ENCODE measurements around the gene KITLG. TPM values are rescaled to one million over a fixed set of nuclear protein-coding genes. Genes with fewer than 3 reads are reported as not detected.

Gene KITLG
- total RNA-seq, 8 experiments from 2014 or later, result 2.3 to 26.9 (median 12.0) TPM

GRCh38 chr12:88573583-88573982, 6.7 kb downstream of the KITLG start:
- peak in 1 of 8 experiments; percentile 2 for ATAC-seq (replicated peaks in 6 of 8)
- Histone ChIP-seq H3K4me3 (no peak overlapping the region), H3K27ac (peak overlapping the region in 1 of 2 donors; percentile 26), H3K4me1 (replicated peaks in 1 of 2) (peaks cover 41 to 69% of the 10 kb centered on the region in 2 donors)
- 80 to 100% (median 90%) methylated on average over 1 to 4 of the region's 4 CpGs; no CpG with 5 or more reads in 1 of the 10 experiments for WGBS, 10 experiments
- in situ Hi-C loops (cut with MboI; ENCODE audit: low pct_unique_long_range_greater_than_20kb in 2 of 9, low sequenced_read_pairs in 9 of 9, unreplicated experiment in 9 of 9), result no loop called here

DNA sequence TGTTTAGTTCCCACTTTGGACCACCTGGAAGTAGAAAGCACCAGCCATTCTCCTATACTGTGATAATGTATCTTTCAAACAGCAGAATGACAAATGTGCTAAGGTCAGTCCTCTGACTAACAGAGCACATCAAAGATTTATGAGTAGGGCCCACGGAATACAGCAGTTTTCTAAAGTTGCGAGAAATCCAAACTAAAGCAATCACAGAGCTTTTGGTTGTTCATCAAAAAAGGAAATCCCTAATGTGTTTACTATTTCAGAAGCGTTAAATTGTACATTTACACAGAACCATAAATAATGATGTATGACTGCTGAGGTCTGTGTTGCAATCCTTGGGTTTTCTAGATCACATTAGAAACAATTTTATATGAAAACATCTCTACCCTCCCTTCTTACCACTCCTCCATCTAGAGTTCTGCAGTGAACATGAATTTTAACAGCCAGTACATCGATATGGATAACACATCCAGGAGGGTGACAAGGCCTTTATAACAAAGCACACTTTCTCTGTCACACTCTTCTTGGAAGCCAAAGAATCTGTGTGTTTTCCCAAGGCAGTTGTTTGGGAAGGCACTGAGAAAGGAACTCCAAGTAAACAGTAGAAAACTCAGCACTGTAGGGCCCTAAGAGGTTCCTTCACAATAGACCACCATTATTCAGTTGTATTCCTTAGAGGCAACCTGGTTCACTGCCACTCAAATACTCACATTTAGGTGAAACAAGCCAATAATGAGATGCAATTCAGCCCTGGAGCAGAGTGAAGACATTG, 7.3 kb downstream of the KITLG start:
- ATAC-seq (replicated peaks in 6 of 8), result peak in 5 of 8 experiments; percentile 73 to 85 (median 78)
- H3K27ac ChIP-seq, result peak overlapping the region in 1 of 2 donors; percentile 26
- peaks cover 39 to 66% of the 10 kb centered on the region in 2 donors for H3K4me1 ChIP-seq (replicated peaks in 1 of 2)
- H3K4me3 ChIP-seq, result no peak overlapping the region
- in situ Hi-C loops (cut with MboI; ENCODE audit: low pct_unique_long_range_greater_than_20kb in 2 of 9, low sequenced_read_pairs in 9 of 9, unreplicated experiment in 9 of 9), result no loop called here
- WGBS, 10 experiments, result 0 to 70% (median 25%) methylated on average over 1 to 4 of the region's 4 CpGs; no CpG with 5 or more reads in 1 of the 10 experiments

DNA sequence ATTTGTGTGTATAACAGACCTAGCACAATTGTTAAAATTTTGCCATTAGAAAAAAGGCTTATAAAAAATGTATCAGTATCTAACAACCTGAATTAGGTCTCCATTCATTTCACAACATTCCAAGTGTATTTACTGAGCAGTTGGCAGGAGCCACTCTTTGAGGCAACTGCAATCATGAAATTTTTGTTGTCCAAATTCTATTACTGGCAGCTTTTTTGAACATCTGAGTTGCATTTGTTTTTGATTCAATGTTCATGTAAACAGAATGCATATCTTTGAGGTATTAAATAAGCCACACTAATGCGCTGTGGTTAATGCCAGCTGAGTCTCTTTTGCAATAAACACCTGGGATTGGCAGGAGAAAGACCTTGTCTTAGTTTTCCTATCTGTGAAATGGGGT, 8.7 kb downstream of the KITLG start:
- in situ Hi-C loops (cut with MboI; ENCODE audit: low pct_unique_long_range_greater_than_20kb in 2 of 9, low sequenced_read_pairs in 9 of 9, unreplicated experiment in 9 of 9), result no loop called here
- Histone ChIP-seq H3K27ac (no peak overlapping the region), H3K4me3 (no peak overlapping the region), H3K4me1 (replicated peaks in 1 of 2) (peaks cover 33 to 53% of the 10 kb centered on the region in 2 donors)
- 67 to 100% (median 100%) methylated on average over 1 of the region's 1 CpG; no CpG with 5 or more reads in 2 of the 10 experiments for WGBS, 10 experiments
- no peak for ATAC-seq (replicated peaks in 6 of 8)

- peak in 2 of 8 experiments; percentile 80 to 85 for ATAC-seq (replicated peaks in 6 of 8)
- in situ Hi-C loops (cut with MboI; ENCODE audit: low pct_unique_long_range_greater_than_20kb in 2 of 9, low sequenced_read_pairs in 9 of 9, unreplicated experiment in 9 of 9), result no loop called here
- peaks cover 33 to 38% of the 10 kb centered on the region in 2 donors for H3K4me1 ChIP-seq (replicated peaks in 1 of 2)
- H3K4me3 ChIP-seq, result no peak overlapping the region
- no peak overlapping the region for H3K27ac ChIP-seq
- 9 to 100% (median 56%) methylated on average over 1 of the region's 1 CpG; no CpG with 5 or more reads in 5 of the 10 experiments for WGBS, 10 experiments
These were observed 10.2 kb downstream of the KITLG start for GRCh38 chr12:88570103-88570502.

DNA sequence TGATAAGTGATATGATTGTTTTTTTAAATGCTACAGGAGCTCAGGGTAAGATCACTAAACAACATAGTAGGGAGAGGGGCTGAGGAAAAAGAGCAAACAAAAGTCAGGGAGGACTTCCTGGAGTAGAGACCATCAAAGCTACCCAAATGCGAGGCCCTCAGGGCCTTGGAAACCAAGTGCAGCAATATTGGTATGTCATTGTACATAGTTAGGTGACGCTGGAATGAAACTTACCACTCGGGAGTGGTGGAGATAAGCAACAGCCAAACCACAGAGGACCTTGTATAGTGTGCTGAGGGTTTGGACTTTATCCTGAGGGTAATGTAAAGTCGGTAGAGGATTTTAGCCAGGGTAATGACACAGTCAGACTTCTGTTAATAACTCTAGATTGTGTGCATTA, 13.8 kb downstream of the KITLG start:
- peak in 2 of 8 experiments; percentile 11 to 56 for ATAC-seq (replicated peaks in 6 of 8)
- WGBS, 10 experiments, result 53 to 100% (median 83%) methylated on average over 1 to 4 of the region's 4 CpGs; no CpG with 5 or more reads in 2 of the 10 experiments
- Histone ChIP-seq H3K4me1 (replicated peaks in 1 of 2) (peaks cover 8 to 13% of the 10 kb centered on the region in 2 donors), H3K4me3 (no peak overlapping the region), H3K27ac (no peak overlapping the region)
- in situ Hi-C loops (cut with MboI; ENCODE audit: low pct_unique_long_range_greater_than_20kb in 2 of 9, low sequenced_read_pairs in 9 of 9, unreplicated experiment in 9 of 9), result no loop called here

DNA sequence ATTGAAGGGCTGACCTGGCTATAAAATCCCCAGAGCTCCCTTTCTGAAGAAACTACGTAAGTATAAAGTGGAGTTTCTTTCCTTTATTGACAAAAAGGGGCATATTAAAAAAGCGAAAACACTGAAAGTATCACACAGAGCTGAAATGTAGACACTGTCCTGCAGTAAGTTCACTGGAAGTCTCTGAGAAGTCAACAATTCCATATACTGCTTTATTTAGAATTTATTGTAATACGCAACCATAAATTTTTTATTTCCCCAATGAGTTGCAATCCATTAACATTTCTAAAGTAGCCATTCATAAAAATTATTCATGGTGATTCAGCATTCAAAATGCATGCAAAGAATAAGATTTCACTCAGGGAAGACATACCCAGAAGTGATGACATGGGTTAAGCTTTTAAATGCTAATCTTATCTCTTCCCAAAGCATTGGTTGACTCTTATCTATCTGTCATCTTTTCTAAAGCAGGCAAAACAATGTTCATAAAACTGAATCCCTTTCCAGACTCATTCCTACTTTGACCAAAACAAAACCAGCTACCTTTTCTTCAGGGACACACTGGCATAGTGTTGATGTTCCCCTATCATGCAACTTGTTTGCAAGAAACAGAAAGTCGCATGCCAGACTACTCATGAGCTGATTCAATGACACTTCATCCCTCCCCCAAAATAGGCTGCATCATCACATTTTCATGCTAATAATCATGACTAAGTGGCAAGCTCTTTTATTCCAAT, 17.3 kb downstream of the KITLG start:
- 31 to 100% (median 85%) methylated on average over 1 to 4 of the region's 4 CpGs; no CpG with 5 or more reads in 1 of the 10 experiments for WGBS, 10 experiments
- no peak overlapping the region for H3K4me3 ChIP-seq
- H3K4me1 ChIP-seq (replicated peaks in 1 of 2), result peaks cover 6 to 19% of the 10 kb centered on the region in 2 donors
- in situ Hi-C loops (cut with MboI; ENCODE audit: low pct_unique_long_range_greater_than_20kb in 2 of 9, low sequenced_read_pairs in 9 of 9, unreplicated experiment in 9 of 9), result no loop called here
- peak; percentile 16 to 91 (median 69) for ATAC-seq (replicated peaks in 6 of 8)
- H3K27ac ChIP-seq, result no peak overlapping the region

- in situ Hi-C loops (cut with MboI; ENCODE audit: low pct_unique_long_range_greater_than_20kb in 2 of 9, low sequenced_read_pairs in 9 of 9, unreplicated experiment in 9 of 9), result no loop called here
- no peak for ATAC-seq (replicated peaks in 6 of 8)
- H3K4me3 ChIP-seq, result no peak overlapping the region
These were observed 18.1 kb downstream of the KITLG start for GRCh38 chr12:88562151-88562550.

GRCh38 chr12:88559772-88560171, 20.5 kb downstream of the KITLG start:
- peak in 3 of 8 experiments; percentile 10 to 92 (median 38) for ATAC-seq (replicated peaks in 6 of 8)
- Histone ChIP-seq H3K4me1 (replicated peaks in 1 of 2) (peaks cover 6 to 24% of the 10 kb centered on the region in 2 donors), H3K4me3 (no peak overlapping the region), H3K27ac (no peak overlapping the region)
- WGBS, 10 experiments, result 53 to 100% (median 68%) methylated on average over 1 to 2 of the region's 2 CpGs; no CpG with 5 or more reads in 3 of the 10 experiments
- in situ Hi-C loops (cut with MboI; ENCODE audit: low pct_unique_long_range_greater_than_20kb in 2 of 9, low sequenced_read_pairs in 9 of 9, unreplicated experiment in 9 of 9), result no loop called here

More at GRCh38 chr12:88562151-88562550, 18.1 kb downstream of the KITLG start:
- 67 to 100% (median 93%) methylated on average over 1 to 2 of the region's 2 CpGs; no CpG with 5 or more reads in 2 of the 10 experiments for WGBS, 10 experiments
- peaks cover 6 to 18% of the 10 kb centered on the region in 2 donors for H3K4me1 ChIP-seq (replicated peaks in 1 of 2)
- no peak overlapping the region for H3K27ac ChIP-seq

DNA sequence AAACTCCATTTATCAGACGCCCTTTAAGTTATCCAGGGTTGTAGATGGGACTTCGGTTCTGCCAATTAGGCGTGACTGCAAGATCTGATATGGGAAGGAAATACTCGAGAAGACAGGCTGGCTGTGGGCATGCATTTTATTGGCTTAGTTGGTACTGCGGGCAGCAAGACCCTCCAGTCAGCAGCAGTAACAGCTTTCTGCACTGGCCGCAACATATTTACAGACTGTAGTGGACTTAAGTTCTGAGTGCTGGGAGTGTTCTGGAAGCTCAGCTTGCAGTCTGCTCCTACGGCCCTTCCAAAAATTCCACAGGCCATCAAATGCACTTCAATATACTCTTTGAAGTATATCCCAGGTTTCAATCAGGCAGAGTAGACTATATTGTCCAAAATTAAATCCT, 21.1 kb downstream of the KITLG start:
- Histone ChIP-seq H3K4me1 (replicated peaks in 1 of 2) (peaks cover 8 to 24% of the 10 kb centered on the region in 2 donors), H3K27ac (peak overlapping the region in 1 of 2 donors; percentile 48), H3K4me3 (no peak overlapping the region)
- WGBS, 10 experiments, result 82 to 100% (median 87%) methylated on average over 2 to 6 of the region's 7 CpGs; no CpG with 5 or more reads in 3 of the 10 experiments
- ATAC-seq (replicated peaks in 6 of 8), result peak in 1 of 8 experiments; percentile 17
- in situ Hi-C loops (cut with MboI; ENCODE audit: low pct_unique_long_range_greater_than_20kb in 2 of 9, low sequenced_read_pairs in 9 of 9, unreplicated experiment in 9 of 9), result no loop called here

GRCh38 chr12:88558340-88558867, 21.9 kb downstream of the KITLG start:
- Histone ChIP-seq H3K4me3 (no peak overlapping the region), H3K4me1 (replicated peaks in 1 of 2) (peaks cover 9 to 29% of the 10 kb centered on the region in 2 donors), H3K27ac (no peak overlapping the region)
- 60 to 100% (median 92%) methylated on average over 1 to 3 of the region's 3 CpGs; no CpG with 5 or more reads in 1 of the 10 experiments for WGBS, 10 experiments
- in situ Hi-C loops (cut with MboI; ENCODE audit: low pct_unique_long_range_greater_than_20kb in 2 of 9, low sequenced_read_pairs in 9 of 9, unreplicated experiment in 9 of 9), result no loop called here
- no peak for ATAC-seq (replicated peaks in 6 of 8)

- peaks cover 3 to 38% of the 10 kb centered on the region in 2 donors for H3K4me1 ChIP-seq (replicated peaks in 1 of 2)
- no peak overlapping the region for H3K4me3 ChIP-seq
- no peak overlapping the region for H3K27ac ChIP-seq
- WGBS, 10 experiments, result 4 to 100% (median 80%) methylated on average over 1 to 2 of the region's 2 CpGs; no CpG with 5 or more reads in 3 of the 10 experiments
- in situ Hi-C loops (cut with MboI; ENCODE audit: low pct_unique_long_range_greater_than_20kb in 2 of 9, low sequenced_read_pairs in 9 of 9, unreplicated experiment in 9 of 9), result no loop called here
- ATAC-seq (replicated peaks in 6 of 8), result no peak
These were observed 24.0 kb downstream of the KITLG start for GRCh38 chr12:88556213-88556774.

GRCh38 chr12:88553941-88554658, 26.2 kb downstream of the KITLG start:
- Histone ChIP-seq H3K27ac (peak overlapping the region in 1 of 2 donors; percentile 54), H3K4me1 (replicated peaks in 1 of 2) (peaks cover 3 to 30% of the 10 kb centered on the region in 2 donors), H3K4me3 (no peak overlapping the region)
- whole genome bisulfite sequencing, 10 experiments, result 0 to 60% (median 7%) methylated on average over 1 to 3 of the region's 3 CpGs
- peak in 6 of 8 experiments; percentile 65 to 92 (median 85) for ATAC-seq (replicated peaks in 6 of 8)
- in situ Hi-C loops (cut with MboI; ENCODE audit: low pct_unique_long_range_greater_than_20kb in 2 of 9, low sequenced_read_pairs in 9 of 9, unreplicated experiment in 9 of 9), result no loop called here

Measured in motor neuron (in vitro differentiated cells).